Epithelial cell of esophagus (primary cell): Measurements from ENCODE around the gene EPB41L1.

Experiments
- DNase-seq: peaks from one replicate; pipeline ENCODE4 v3.0.0; 2010; ENCODE audit warnings: low read depth
- H3K4me3 ChIP-seq: 2 replicates; pipeline ENCODE4 v1.5.1; 2011; ENCODE audit warnings: mild to moderate bottlenecking, low read length, control low read depth
- TF ChIP-seq, protein P1 (sequence below): IDR thresholded peaks from 2 replicates; pipeline ENCODE4 v1.5.1; 2011; ENCODE audit warnings: low read depth, mild to moderate bottlenecking, low read length, control low read depth, inconsistent platforms; ENCODE audit not compliant: insufficient read depth; ENCODE audit errors: missing control alignments

Gene EPB41L1

GRCh38 chr20:36268440-36269342 lies 114.2 kb downstream of the EPB41L1 start:
- no peak overlapping the region for H3K4me3 ChIP-seq
- TF ChIP-seq, protein P1, sequence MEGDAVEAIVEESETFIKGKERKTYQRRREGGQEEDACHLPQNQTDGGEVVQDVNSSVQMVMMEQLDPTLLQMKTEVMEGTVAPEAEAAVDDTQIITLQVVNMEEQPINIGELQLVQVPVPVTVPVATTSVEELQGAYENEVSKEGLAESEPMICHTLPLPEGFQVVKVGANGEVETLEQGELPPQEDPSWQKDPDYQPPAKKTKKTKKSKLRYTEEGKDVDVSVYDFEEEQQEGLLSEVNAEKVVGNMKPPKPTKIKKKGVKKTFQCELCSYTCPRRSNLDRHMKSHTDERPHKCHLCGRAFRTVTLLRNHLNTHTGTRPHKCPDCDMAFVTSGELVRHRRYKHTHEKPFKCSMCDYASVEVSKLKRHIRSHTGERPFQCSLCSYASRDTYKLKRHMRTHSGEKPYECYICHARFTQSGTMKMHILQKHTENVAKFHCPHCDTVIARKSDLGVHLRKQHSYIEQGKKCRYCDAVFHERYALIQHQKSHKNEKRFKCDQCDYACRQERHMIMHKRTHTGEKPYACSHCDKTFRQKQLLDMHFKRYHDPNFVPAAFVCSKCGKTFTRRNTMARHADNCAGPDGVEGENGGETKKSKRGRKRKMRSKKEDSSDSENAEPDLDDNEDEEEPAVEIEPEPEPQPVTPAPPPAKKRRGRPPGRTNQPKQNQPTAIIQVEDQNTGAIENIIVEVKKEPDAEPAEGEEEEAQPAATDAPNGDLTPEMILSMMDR, result no peak
- no peak for DNase-seq

DNA sequence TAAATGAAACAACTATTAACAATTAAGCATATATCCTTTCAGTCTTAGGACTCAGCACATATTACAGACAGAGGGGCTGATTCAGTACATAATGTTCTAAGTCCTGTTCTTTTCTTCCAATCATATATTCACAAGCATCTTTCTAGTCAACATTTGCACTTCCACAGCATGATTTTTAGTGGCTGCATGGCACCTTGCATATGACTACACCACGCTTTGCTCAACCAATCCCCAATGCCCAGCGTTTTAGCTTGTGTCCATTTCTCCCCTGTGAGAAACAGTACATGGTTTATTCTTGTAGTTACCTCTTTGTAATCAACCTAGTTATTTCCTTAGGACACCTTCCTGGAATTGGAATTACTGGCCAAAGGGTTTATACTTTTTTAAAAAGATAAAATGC lies 115.0 kb downstream of the EPB41L1 start:
- H3K4me3 ChIP-seq, result no peak overlapping the region
- TF ChIP-seq, protein P1, result no peak
- no peak for DNase-seq

GRCh38 chr20:36270744-36271638 lies 116.5 kb downstream of the EPB41L1 start:
- H3K4me3 ChIP-seq, result no peak overlapping the region
- DNase-seq, result no peak
- TF ChIP-seq, protein P1, result no peak

GRCh38 chr20:36271639-36272546 lies 117.4 kb downstream of the EPB41L1 start:
- TF ChIP-seq, protein P1, result no peak
- no peak overlapping the region for H3K4me3 ChIP-seq
- no peak for DNase-seq

- H3K4me3 ChIP-seq, result no peak overlapping the region
- TF ChIP-seq, protein P1, result no peak
- no peak for DNase-seq
Observed at GRCh38 chr20:36272547-36273220, 118.1 kb downstream of the EPB41L1 start.
